ENCODE results near the gene TMEM9. TPM values are rescaled to one million over a fixed set of nuclear protein-coding genes. Genes with fewer than 3 reads are reported as not detected.

Gene TMEM9
- total RNA-seq, 1 experiment from 2014 or later, result 69.7 TPM

- H3K9me3 ChIP-seq (ENCODE audit: low read depth, low read length, poor library complexity, severe bottlenecking), result no peaks in the 10 kb centered on the region
- no peak for TF ChIP-seq EZH2 (IDR thresholded peaks at IDR 0.05; ENCODE audit: borderline replicate concordance, low read depth, low read length, poor library complexity, severe bottlenecking)
- TF ChIP-seq, protein P1, sequence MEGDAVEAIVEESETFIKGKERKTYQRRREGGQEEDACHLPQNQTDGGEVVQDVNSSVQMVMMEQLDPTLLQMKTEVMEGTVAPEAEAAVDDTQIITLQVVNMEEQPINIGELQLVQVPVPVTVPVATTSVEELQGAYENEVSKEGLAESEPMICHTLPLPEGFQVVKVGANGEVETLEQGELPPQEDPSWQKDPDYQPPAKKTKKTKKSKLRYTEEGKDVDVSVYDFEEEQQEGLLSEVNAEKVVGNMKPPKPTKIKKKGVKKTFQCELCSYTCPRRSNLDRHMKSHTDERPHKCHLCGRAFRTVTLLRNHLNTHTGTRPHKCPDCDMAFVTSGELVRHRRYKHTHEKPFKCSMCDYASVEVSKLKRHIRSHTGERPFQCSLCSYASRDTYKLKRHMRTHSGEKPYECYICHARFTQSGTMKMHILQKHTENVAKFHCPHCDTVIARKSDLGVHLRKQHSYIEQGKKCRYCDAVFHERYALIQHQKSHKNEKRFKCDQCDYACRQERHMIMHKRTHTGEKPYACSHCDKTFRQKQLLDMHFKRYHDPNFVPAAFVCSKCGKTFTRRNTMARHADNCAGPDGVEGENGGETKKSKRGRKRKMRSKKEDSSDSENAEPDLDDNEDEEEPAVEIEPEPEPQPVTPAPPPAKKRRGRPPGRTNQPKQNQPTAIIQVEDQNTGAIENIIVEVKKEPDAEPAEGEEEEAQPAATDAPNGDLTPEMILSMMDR (conservative IDR thresholded peaks at IDR 0.05; ENCODE audit: low read depth, low read length), result no peak
- H3K4me3 ChIP-seq (ENCODE audit: low read depth, low read length, poor library complexity, severe bottlenecking), result no peak overlapping the region
- H3K36me3 ChIP-seq (ENCODE audit: insufficient read depth, low read length, poor library complexity, severe bottlenecking), result no peaks in the 10 kb centered on the region
- H3K4me1 ChIP-seq (ENCODE audit: insufficient read depth, low read length, poor library complexity, severe bottlenecking), result no peaks in the 10 kb centered on the region
- POLR2A ChIA-PET (ENCODE audit: low non-redundant PET), result no interaction called here
- no peak overlapping the region for H3K27ac ChIP-seq (ENCODE audit: low read depth, low read length, poor library complexity, severe bottlenecking)
- H3K27me3 ChIP-seq (replicated peaks; ENCODE audit: insufficient read depth, low read depth, low read length, poor library complexity), result no peaks in the 10 kb centered on the region
- no peak for DNase-seq (ENCODE audit: low spot score)
- CTCF ChIA-PET, result no interaction called here
- no TSS peak for BruUV-seq (replicated peaks)
- intact Hi-C loops (cut with micrococcal nuclease; ENCODE audit: unreplicated experiment), result no loop called here
Measured at GRCh38 chr1:201127755-201128455, 26.4 kb downstream of the TMEM9 start.

DNA sequence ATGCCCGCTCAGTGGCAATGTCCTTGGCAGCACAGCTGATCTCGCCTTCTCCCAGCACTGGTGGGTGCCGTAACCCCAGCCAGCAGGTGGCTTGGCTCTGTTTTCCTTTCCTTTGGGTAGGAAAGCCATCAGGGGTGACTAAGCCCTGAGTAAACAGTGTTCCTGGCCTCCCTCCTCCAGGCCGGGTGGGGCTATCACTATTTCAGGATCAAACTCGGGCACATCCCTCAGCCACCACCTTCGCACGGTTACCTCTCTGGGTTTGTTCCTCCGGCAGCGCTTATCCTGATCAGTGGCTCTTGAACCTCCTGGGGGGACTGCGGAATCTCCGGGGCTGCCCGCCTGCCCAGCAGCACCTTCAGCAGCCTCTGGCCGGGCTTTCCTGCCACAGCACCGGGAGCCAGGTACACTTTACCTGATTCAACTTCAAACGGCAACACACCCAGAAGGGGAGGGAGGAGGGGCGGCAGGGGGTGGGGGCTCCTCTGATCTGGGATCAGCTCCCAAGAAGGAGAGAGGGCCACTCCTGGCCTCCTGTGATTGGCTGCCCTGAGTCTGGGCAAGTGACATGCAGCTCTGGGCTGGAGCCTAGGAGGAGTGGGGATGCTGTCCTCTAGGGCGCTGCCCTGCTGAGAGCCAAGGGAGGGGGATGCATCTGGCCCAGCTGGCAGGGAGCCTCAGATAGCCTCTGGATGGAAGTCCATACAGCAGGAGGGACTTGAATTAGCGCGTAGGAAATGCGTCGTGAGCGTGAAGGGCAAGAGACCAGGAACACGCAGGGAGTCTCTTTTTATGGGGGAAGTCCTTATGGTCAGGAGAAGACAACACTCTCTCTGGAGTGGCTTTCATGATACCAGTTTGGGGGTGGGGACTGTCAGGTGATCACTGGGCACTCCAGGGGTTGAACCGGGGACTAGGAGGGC, 27.2 kb downstream of the TMEM9 start, which contains the start of gene ASCL5:
ASCL5 (minus strand) TSS at position 353 of the 923 bp plus-strand sequence. CDS start 11,812 bp downstream, outside the sequence.
- BruUV-seq (replicated peaks), result no TSS peak
- no peak for DNase-seq (ENCODE audit: low spot score)
- intact Hi-C loops (cut with micrococcal nuclease; ENCODE audit: unreplicated experiment), result no loop called here
- H3K36me3 ChIP-seq (ENCODE audit: insufficient read depth, low read length, poor library complexity, severe bottlenecking), result no peaks in the 10 kb centered on the region
- ChIA-PET CTCF (no interaction called here), POLR2A (ENCODE audit: low non-redundant PET) (no interaction called here)
- H3K27me3 ChIP-seq (replicated peaks; ENCODE audit: insufficient read depth, low read depth, low read length, poor library complexity), result no peaks in the 10 kb centered on the region
- no peaks in the 10 kb centered on the region for H3K9me3 ChIP-seq (ENCODE audit: low read depth, low read length, poor library complexity, severe bottlenecking)
- no peak within 1 kb of the TSS for H3K27ac ChIP-seq (ENCODE audit: low read depth, low read length, poor library complexity, severe bottlenecking)
- TF ChIP-seq, protein P1 (conservative IDR thresholded peaks at IDR 0.05; ENCODE audit: low read depth, low read length), result no peak
- TF ChIP-seq EZH2 (IDR thresholded peaks at IDR 0.05; ENCODE audit: borderline replicate concordance, low read depth, low read length, poor library complexity, severe bottlenecking), result no peak
- no peak within 1 kb of the TSS for H3K4me3 ChIP-seq (ENCODE audit: low read depth, low read length, poor library complexity, severe bottlenecking)
- H3K4me1 ChIP-seq (ENCODE audit: insufficient read depth, low read length, poor library complexity, severe bottlenecking), result no peaks in the 10 kb centered on the region

GRCh38 chr1:201126463-201126831, 27.8 kb downstream of the TMEM9 start:
- Histone ChIP-seq H3K9me3 (ENCODE audit: low read depth, low read length, poor library complexity, severe bottlenecking) (no peaks in the 10 kb centered on the region), H3K36me3 (ENCODE audit: insufficient read depth, low read length, poor library complexity, severe bottlenecking) (no peaks in the 10 kb centered on the region), H3K27ac (ENCODE audit: low read depth, low read length, poor library complexity, severe bottlenecking) (no peak overlapping the region), H3K27me3 (replicated peaks; ENCODE audit: insufficient read depth, low read depth, low read length, poor library complexity) (no peaks in the 10 kb centered on the region), H3K4me1 (ENCODE audit: insufficient read depth, low read length, poor library complexity, severe bottlenecking) (no peaks in the 10 kb centered on the region), H3K4me3 (ENCODE audit: low read depth, low read length, poor library complexity, severe bottlenecking) (no peak overlapping the region)
- DNase-seq (ENCODE audit: low spot score), result no peak
- BruUV-seq (replicated peaks), result no TSS peak
- TF ChIP-seq, protein P1 (conservative IDR thresholded peaks at IDR 0.05; ENCODE audit: low read depth, low read length), result no peak
- no peak for TF ChIP-seq EZH2 (IDR thresholded peaks at IDR 0.05; ENCODE audit: borderline replicate concordance, low read depth, low read length, poor library complexity, severe bottlenecking)
- ChIA-PET CTCF (no interaction called here), POLR2A (ENCODE audit: low non-redundant PET) (interaction anchor here (0.7 kb wide), 1 partner anchor 431 kb away, joined by 3 read pairs; no protein-coding TSS in a partner anchor)
- intact Hi-C loops (cut with micrococcal nuclease; ENCODE audit: unreplicated experiment), result no loop called here

Data from A673 (cell line).